Panc1 (cell line): ENCODE data around the gene R3HDM4. TPM values are rescaled to one million over a fixed set of nuclear protein-coding genes. Genes with fewer than 3 reads are reported as not detected.

Source experiments
- ATAC-seq: fragments of 200-7000 bp; cut with Tn5 transposase; 2 replicates; pipeline ENCODE4 v1.9.1; 2020; ENCODE audit warnings: mild to moderate bottlenecking, moderate library complexity
- BruUV-seq: library from RNA; stranded (reverse); fragments of 400-500 nt; replicated peaks from 2 replicates; lab custom pipeline; 2021; lab: Mats Ljungman, UMichigan
- CTCF ChIA-PET: fragments of 300-600 bp; sonication (Branson Sonifier 250); formaldehyde crosslinking; loops from one replicate; lab custom pipeline; 2022; ENCODE audit warnings: antibody characterized with exemption; lab: Charles Lee
- POLR2A ChIA-PET: fragments of 300-600 bp; sonication (Branson Sonifier 250); formaldehyde crosslinking; loops from one replicate; lab custom pipeline; 2022; ENCODE audit warnings: antibody characterized with exemption; lab: Charles Lee
- DNase-seq: peaks from one replicate; pipeline ENCODE4 v3.0.0-alpha.2; 2010; ENCODE audit warnings: low read depth, low spot score
- H3K27ac ChIP-seq: 2 replicates; pipeline ENCODE4 v1.5.1; 2011; ENCODE audit warnings: mild to moderate bottlenecking, low read length, inconsistent platforms
- H3K27me3 ChIP-seq: fragments of 200-500 bp; sonication (Bioruptor generic); 2 replicates; pipeline ENCODE4 v1.6.0; 2014; ENCODE audit warnings: low read length, inconsistent platforms; ENCODE audit not compliant: control insufficient read depth, insufficient read depth
- H3K36me3 ChIP-seq: fragments of 200-500 bp; sonication (Bioruptor generic); 2 replicates; pipeline ENCODE4 v1.5.1; 2014; ENCODE audit warnings: inconsistent platforms, mild to moderate bottlenecking, low read length, moderate library complexity; ENCODE audit not compliant: control insufficient read depth, insufficient read depth
- H3K4me1 ChIP-seq: 2 replicates; pipeline ENCODE4 v1.5.1; 2011; ENCODE audit warnings: inconsistent platforms, mild to moderate bottlenecking, low read length, moderate library complexity; ENCODE audit not compliant: control insufficient read depth, insufficient read depth
- H3K4me3 ChIP-seq, 2 experiments: 2 replicates each; pipeline ENCODE4 v1.5.1; 2011 to 2012; ENCODE audit warnings: low read depth in 2 of 2, low read length in 2 of 2, mild to moderate bottlenecking in 2 of 2, inconsistent platforms in 1 of 2, moderate library complexity in 1 of 2
- H3K9me3 ChIP-seq: fragments of 200-500 bp; sonication (Bioruptor generic); 2 replicates; pipeline ENCODE4 v1.5.1; 2014; ENCODE audit warnings: low read depth, mild to moderate bottlenecking, inconsistent platforms, low read length, moderate library complexity; ENCODE audit not compliant: control insufficient read depth, insufficient read depth
- POLR2AphosphoS5 ChIP-seq: IDR thresholded peaks from 2 replicates; pipeline ENCODE4 v1.6.1; 2012; ENCODE audit warnings: mild to moderate bottlenecking, low read depth, low read length, moderate library complexity
- SIN3A ChIP-seq: IDR thresholded peaks from 2 replicates; pipeline ENCODE4 v1.6.1; 2012; ENCODE audit warnings: low read depth, mild to moderate bottlenecking, low read length, moderate library complexity, borderline replicate concordance; ENCODE audit not compliant: insufficient read depth
- TCF7L2 ChIP-seq: IDR thresholded peaks from 2 replicates; pipeline ENCODE4 v1.6.1; 2011; ENCODE audit warnings: mild to moderate bottlenecking, low read depth, low read length, inconsistent platforms
- in situ Hi-C: cut with HindIII; loops from 2 replicates; pipeline ENCODE4 v1.10.0; 2016; ENCODE audit warnings: low sequenced_read_pairs, low pct_unique_long_range_greater_than_20kb
- intact Hi-C: fragments of 100-400 bp; cut with micrococcal nuclease; formaldehyde crosslinking; loops from one replicate; pipeline ENCODE4 v1.10.0; 2022; ENCODE audit not compliant: unreplicated experiment
- total RNA-seq: library from RNA; stranded (reverse); gene quantifications from one replicate; pipeline ENCODE4 v1.2.1, GENCODE V29; 2021; ENCODE audit not compliant: unreplicated experiment
- TF ChIP-seq, protein P1 (sequence below): fragments of 450-650 bp; IDR thresholded peaks from 2 replicates; pipeline ENCODE4 v1.5.1; 2017; ENCODE audit warnings: mild to moderate bottlenecking
- TF ChIP-seq, protein P2 (sequence below), 2 experiments: IDR thresholded peaks; 2 replicates each; pipeline ENCODE4 v1.6.1; 2011 to 2012; ENCODE audit warnings: low read depth in 2 of 2, control low read depth in 1 of 2, low read length in 1 of 2, mild to moderate bottlenecking in 1 of 2, moderate library complexity in 1 of 2; ENCODE audit not compliant: insufficient read depth in 1 of 2

Gene R3HDM4
- total RNA-seq, 1 experiment from 2014 or later, result 43.5 TPM

DNA sequence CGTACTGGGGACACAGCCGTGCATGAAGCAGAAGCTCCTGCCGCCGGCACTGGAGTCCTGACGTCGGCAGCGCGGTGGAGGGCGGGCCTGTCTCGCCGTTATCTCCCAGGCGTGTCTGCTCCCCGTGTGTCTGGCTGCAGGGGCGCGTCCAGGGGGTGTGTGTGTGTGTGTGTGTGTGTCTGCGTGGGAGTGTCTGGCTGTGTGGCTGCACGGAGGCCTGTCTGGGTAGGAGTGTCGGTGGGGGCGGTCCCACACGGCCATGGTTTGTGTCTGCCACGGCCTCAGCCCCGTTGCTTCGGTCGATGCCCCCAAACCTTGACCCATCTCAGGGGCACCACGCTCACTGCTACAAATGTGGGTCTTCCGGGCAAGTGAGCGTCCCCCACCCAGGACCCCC lies 31.1 kb upstream of the R3HDM4 start:
- in situ Hi-C loops, result no loop called here
- Histone ChIP-seq H3K27me3 (no peaks in the 10 kb centered on the region), H3K4me1 (peaks cover 5% of the 10 kb centered on the region), H3K4me3 (no peak overlapping the region), H3K27ac (no peak overlapping the region), H3K9me3 (no peaks in the 10 kb centered on the region), H3K36me3 (no peaks in the 10 kb centered on the region)
- POLR2A ChIA-PET, result no interaction called here
- BruUV-seq, result no TSS peak
- CTCF ChIA-PET, result no interaction called here
- no peak for TF ChIP-seq SIN3A
- no peak for TF ChIP-seq TCF7L2
- TF ChIP-seq, protein P1, sequence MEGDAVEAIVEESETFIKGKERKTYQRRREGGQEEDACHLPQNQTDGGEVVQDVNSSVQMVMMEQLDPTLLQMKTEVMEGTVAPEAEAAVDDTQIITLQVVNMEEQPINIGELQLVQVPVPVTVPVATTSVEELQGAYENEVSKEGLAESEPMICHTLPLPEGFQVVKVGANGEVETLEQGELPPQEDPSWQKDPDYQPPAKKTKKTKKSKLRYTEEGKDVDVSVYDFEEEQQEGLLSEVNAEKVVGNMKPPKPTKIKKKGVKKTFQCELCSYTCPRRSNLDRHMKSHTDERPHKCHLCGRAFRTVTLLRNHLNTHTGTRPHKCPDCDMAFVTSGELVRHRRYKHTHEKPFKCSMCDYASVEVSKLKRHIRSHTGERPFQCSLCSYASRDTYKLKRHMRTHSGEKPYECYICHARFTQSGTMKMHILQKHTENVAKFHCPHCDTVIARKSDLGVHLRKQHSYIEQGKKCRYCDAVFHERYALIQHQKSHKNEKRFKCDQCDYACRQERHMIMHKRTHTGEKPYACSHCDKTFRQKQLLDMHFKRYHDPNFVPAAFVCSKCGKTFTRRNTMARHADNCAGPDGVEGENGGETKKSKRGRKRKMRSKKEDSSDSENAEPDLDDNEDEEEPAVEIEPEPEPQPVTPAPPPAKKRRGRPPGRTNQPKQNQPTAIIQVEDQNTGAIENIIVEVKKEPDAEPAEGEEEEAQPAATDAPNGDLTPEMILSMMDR, result no peak
- TF ChIP-seq, protein P2, sequence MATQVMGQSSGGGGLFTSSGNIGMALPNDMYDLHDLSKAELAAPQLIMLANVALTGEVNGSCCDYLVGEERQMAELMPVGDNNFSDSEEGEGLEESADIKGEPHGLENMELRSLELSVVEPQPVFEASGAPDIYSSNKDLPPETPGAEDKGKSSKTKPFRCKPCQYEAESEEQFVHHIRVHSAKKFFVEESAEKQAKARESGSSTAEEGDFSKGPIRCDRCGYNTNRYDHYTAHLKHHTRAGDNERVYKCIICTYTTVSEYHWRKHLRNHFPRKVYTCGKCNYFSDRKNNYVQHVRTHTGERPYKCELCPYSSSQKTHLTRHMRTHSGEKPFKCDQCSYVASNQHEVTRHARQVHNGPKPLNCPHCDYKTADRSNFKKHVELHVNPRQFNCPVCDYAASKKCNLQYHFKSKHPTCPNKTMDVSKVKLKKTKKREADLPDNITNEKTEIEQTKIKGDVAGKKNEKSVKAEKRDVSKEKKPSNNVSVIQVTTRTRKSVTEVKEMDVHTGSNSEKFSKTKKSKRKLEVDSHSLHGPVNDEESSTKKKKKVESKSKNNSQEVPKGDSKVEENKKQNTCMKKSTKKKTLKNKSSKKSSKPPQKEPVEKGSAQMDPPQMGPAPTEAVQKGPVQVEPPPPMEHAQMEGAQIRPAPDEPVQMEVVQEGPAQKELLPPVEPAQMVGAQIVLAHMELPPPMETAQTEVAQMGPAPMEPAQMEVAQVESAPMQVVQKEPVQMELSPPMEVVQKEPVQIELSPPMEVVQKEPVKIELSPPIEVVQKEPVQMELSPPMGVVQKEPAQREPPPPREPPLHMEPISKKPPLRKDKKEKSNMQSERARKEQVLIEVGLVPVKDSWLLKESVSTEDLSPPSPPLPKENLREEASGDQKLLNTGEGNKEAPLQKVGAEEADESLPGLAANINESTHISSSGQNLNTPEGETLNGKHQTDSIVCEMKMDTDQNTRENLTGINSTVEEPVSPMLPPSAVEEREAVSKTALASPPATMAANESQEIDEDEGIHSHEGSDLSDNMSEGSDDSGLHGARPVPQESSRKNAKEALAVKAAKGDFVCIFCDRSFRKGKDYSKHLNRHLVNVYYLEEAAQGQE (IDR thresholded peaks at IDR 0.05; ENCODE audit: insufficient read depth in 1 of 2, low read depth in 2 of 2, low read length in 1 of 2), result no peak
- TF ChIP-seq POLR2AphosphoS5, result no peak
- intact Hi-C loops, result no loop called here
- ATAC-seq (no peak), DNase-seq (no peak)

DNA sequence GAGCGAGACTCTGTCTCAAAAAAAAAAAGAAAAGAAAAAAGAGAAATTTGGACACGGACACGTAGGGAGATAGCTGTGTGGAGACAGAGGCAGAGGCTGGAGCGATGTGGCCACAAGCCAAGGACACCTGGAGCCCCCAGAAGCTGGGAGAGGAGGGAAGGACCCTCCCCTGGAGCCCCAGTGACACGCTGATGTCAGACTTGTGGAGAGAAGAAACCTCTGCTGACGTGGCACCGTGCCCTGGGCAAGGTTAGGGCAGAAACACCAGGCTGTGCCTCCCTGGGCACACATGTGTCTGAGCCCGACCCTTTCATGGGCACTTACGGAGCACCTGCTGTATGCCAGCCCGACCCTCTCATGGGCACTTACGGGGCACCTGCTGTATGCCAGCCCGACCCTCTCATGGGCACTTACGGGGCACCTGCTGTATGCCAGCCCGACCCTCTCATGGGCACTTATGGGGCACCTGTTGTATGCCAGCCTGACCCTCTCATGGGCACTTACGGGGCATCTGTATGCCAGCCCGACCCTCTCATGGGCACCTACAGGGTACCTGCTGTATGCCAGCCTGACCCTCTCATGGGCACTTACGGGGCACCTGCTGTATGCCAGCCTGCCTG lies 30.6 kb upstream of the R3HDM4 start:
- in situ Hi-C loops (no loop called here), intact Hi-C loops (no loop called here)

More for the DNA sequence above, 30.6 kb upstream of the R3HDM4 start:
- ChIA-PET CTCF (no interaction called here), POLR2A (interaction anchor here (0.7 kb wide), 1 partner anchor 1621 kb away, joined by 3 read pairs; no protein-coding TSS in a partner anchor)
- Histone ChIP-seq H3K27ac (no peak overlapping the region), H3K4me3 (no peak overlapping the region), H3K27me3 (no peaks in the 10 kb centered on the region), H3K9me3 (no peaks in the 10 kb centered on the region), H3K36me3 (no peaks in the 10 kb centered on the region), H3K4me1 (peaks cover 5% of the 10 kb centered on the region)
- TF ChIP-seq SIN3A, result no peak
- TF ChIP-seq TCF7L2, result no peak
- TF ChIP-seq, protein P2 (IDR thresholded peaks at IDR 0.05; ENCODE audit: insufficient read depth in 1 of 2, low read depth in 2 of 2, low read length in 1 of 2), result no peak
- TF ChIP-seq, protein P1, result no peak
- TF ChIP-seq POLR2AphosphoS5, result no peak
- DNase-seq, result no peak
- no TSS peak for BruUV-seq
- ATAC-seq, result no peak
